RKO (cell line): Measurements from ENCODE around the gene NARF.
"Not testable (repeated sequence)": the region's sequence is repeated elsewhere in the genome, so short reads cannot be mapped to it uniquely, and the experiment has no call there.

ENCODE experiments used
- DNase-seq: peaks from one replicate; pipeline ENCODE4 v3.0.0-alpha.2; 2016; ENCODE audit warnings: low spot score

Gene NARF

DNA sequence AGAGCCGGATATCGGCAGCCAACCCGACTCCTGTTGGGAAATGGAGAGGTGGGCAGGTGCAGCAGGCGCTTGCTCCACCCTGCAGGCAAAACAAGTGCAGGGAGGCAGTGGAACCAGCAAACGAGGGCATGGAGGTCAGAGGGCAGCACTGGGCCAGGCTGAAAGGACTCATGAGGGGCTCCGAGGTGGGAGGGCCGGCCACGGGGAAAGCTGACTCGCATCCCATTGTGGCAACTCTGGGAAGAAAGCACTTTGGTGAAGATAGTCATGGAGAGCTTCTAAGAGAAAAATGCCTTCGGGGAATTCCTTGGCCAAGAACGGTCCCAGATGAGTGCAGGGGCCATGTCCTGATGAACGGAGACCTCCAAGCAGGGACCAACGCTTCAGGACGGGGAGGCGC lies 12.4 kb upstream of the NARF start:
- DNase-seq, result no peak

DNA sequence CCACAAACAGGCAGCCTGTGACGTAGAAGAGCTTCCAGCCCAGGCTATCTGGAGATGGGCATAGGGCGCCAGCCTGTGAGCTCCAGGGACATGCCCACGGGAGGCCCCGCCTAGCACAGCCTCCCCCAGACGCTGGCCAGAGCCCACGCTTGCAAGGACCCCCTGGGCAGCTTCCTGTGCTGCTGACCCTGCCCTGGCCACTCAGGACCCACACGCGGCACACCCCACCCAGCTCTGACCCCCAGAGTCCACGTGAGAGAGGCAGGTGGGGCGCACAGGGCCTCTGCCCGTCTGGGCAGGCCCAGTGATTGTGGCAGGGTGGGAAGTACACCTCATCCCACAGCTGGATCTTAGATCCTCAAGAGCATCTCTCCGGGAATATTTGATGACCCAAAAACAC lies 11.9 kb upstream of the NARF start:
- no peak for DNase-seq

DNA sequence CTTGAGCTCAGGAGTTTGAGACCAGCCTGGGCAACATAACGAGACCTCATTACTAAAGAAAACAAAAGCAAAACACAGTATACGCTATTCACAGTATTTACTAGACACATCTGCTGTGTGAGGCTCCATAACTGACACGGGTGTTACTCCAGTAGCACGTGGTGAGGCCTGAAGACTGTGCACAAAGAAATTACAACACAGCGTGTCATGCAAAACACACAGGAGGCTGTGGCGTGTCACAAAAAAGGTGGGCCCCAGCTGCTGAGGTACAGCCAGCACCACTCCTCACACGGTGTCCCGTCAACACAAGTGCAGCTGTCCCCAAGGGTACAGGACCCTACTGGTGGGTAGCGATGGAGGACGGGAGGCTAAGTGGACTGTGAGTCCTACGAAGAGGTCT lies 10.7 kb upstream of the NARF start:
- no peak for DNase-seq

DNA sequence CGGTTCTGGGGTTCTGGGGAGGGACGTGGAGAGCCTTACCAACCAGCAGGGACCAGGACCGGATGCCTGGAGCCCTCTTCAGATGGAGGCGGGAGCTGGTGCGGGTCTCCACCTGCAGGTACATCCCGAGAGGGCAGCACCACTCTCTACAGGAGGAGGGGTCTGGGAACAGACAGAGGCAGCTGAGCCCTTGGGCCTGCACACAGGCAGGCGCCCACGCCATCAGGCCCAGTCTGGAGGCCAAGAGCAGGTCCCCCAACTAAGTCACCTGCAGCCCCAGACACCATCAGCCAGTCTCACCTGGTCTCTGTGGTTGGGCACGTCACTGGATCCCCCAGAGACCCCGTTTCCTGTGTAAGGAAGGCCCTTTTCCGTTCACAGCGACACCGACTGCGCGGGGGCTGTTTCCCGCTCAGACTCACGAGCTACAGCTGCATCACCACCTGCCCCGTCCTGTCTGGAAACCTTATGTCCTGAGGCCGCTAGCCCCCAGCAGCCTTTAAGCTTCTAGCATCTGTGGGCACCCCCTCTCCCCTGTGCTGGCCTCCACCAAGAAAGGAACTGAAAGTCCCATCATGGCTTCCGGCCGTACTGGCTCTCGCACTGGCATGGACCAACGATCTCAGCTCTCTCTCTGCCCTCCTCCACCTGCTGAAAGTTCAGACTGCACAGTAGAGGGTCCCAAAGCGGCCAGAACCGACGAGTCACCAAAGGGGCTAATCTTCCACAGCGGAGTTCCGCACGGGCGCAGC lies 9.2 kb upstream of the NARF start:
- DNase-seq, result no peak

DNA sequence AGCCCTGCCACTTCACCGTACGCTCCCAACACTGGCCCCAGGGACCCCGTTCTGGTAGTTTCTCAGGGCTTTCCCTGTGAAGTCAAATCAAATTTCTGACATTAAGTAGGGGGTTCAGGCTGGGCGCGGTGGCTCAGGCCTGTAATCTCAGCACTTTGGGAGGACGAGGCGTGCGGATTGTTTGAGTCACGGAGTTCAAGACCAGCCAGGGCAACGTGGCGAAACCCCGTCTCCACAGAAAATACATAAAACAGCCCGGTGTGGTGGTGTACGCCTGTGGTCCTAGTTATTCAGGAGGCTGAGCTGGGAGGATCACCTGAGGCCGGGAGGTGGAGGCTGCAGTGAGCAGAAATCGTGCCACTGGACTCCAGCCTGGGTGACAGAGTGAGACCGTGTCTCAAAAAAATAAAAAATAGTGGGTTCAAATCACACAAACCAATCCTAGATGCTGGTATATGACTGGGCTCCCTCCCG lies 8.6 kb upstream of the NARF start:
- peak; percentile 25 for DNase-seq

DNA sequence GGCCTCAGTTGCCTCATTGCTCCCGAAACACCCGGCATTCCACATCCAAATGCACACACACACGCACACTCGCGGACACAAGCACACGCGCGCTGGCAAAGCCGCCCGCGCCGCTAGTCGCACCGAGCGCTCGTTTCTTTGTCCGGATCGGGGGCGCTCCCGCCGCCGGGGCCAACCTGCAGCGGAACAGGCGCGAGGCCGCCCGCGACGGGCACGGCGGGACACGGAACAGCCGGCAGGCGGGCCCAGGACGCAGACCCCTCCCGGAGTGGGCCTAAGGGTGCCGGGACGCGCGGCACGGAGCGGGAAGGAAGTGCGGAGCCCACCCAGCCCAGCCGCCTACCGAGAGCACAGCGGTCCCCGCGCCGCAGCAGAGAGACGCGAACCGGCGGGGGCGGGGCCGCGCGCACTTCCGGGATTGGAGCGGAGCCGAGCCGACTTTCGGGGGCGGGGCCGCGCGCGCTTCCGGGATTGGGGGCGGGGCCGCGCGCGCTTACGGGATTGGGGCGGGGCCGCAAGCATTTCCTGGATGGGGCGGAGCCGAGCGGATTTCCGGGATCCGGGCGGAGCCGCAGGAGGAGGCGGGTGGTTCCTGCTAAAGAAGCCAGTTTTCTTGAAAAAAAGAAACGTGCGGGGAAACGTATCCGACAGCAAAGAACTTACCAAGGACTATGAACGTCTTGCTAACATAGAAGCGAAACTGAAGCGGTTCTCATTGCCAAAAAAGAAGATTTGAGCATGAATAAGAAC lies 8.0 kb upstream of the NARF start, which contains the start of gene CYBC1:
Gene CYBC1, minus strand, starts transcription at position 396 of the 750 bp plus-strand sequence. CDS start 1,498 bp downstream, outside the sequence.
- DNase-seq, result peak; percentile 91

DNA sequence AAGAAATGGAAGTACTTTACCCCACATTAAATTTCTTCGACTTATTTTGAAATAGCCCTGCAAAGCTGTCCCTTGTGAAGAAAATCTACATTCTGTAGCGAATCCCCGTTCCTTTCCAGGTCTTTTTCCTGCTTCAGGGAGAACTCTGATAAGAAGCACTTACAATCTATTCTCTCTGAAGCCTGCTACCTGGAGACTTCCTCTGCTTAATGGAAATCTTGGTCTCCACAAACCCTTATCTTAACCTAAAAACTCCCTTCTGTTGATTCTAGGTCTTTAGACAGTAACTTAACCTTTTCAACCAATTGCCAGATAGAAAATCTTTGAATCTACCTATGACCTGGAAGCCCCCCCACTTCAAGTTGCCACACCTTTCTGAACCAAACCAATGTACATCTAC lies 6.4 kb upstream of the NARF start:
- no peak for DNase-seq

DNA sequence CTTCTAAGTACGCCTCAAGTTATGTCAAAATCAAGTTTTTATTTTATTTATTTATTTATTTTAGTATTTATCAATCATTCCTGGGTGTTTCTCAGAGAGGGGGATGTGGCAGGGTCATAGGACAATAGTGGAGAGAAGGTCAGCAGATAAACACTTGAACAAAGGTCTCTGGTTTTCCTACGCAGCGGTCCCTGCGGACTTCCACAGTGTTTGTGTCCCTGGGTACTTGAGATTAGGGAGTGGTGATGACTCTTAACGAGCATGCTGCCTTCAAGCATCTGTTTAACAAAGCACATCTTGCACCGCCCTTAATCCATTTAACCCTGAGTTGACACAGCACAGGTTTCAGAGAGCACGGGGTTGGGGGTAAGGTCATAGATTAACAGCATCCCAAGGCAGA lies 5.4 kb upstream of the NARF start:
- DNase-seq, result not testable (repeated sequence)

DNA sequence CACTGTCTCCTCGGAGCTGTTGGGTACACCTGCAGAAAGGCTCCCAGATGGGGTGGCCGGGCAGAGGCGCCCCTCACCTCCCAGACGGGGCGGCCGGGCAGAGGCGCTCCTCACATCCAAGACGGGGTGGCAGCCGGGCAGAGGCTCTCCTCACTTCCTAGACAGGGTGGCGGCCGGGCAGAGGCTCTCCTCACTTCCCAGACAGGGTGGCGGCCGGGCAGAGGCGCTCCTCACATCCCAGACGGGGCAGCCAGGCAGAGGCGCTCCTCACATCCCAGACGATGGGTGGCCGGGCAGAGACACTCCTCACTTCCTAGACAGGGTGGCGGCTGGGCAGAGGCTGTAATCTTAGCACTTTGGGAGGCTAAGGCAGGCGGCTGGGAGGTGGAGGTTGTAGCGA lies 4.8 kb upstream of the NARF start:
- not testable (repeated sequence) for DNase-seq

DNA sequence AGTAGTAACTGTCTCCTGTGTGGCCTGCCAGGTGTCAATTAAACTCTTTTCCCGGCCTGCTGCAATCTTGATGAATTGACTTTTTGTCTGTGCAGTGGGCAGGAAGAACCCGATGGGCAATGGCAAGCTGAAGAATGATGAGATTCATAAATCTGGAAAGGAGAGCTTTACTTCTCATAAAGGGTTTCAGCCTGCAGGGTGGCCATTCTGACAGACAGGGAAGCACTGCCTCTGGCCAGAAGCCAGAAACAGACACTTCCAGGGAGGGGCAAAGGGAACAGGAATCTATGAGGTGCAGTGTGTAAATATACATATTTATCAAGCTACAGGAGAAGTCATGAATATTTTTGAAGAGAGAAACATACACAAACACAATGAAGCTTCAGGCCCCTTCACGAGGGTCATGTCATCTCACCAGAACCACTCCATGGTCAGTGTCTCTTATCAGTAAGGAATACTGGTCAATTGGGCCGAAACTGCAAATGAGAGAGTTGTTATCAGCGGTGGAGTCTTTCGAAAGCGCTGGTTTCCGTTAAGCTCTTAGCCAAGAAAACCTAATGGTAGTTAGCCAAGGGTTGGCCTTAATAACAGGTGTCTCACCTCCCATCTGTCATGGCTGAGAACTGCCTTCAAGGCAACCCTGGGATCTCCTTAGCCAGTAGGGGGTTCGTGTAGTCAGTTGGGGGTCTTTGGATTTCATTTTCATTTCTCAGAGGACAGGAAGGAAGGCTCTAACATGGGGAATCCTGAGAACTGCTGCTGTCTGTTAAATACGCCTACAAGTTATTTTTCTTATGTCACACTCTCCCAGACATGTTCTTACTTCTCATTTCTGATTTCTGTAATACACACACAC lies 1.2 kb upstream of the NARF start:
- DNase-seq, result no peak

DNA sequence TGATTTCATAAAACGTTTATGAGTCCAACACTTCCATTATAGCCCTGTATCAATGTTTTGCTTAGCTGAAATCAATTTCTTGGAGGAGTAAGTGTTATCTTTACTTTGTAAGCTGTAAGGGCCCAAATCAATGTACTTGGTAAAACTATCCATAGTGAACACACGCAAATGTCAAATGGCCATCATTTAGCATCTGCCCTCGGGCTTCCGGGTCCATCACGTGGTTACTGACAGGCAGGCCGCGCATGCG lies 687 bp upstream of the NARF start:
- no peak for DNase-seq

DNA sequence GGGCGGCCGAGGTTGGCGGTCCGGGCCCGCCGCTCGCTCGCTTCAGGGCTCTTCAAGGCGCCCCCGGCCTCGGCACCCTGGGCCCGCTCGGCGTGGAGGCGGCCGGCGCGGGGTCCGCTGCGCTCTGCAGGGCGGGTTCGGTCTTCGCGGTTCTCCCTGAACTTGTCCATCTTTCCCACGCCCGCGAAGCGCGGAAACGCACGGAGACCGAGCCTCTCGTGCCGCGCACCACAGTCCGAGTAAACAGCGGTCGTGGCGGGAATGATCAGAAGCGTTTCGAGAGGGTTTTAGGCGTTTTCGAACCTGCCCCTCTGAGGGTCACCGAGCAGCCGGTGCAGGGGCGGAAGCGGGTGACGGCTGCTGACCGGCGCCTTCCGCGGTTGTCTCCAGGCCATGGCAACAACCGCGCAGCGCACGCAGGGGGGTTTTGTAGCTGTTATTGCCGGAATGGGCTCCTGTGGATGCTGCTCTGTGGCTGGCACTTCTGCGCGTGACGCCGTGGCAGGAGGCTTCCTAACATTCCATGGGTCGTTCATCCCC lies 414 bp downstream of the NARF start:
- DNase-seq, result peak; percentile 56

DNA sequence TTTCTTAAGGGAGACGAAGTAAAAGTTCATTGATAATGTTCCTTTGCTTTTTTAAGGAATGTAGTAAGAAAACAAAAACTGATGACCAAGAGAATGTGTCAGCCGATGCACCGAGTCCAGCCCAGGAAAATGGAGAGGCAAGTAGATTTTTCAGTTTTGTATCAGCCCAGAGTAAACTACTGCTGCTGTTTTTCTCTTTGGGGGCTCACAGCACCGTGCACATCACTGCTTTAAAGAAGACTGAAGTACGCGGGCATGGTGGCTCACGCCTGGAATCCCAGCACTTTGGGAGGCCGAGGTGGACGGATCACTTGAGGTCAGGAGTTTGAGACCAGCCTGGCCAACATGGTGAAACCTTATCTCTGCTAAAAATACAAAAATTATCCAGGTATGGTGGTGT lies 1.4 kb downstream of the NARF start:
- not testable (repeated sequence) for DNase-seq

DNA sequence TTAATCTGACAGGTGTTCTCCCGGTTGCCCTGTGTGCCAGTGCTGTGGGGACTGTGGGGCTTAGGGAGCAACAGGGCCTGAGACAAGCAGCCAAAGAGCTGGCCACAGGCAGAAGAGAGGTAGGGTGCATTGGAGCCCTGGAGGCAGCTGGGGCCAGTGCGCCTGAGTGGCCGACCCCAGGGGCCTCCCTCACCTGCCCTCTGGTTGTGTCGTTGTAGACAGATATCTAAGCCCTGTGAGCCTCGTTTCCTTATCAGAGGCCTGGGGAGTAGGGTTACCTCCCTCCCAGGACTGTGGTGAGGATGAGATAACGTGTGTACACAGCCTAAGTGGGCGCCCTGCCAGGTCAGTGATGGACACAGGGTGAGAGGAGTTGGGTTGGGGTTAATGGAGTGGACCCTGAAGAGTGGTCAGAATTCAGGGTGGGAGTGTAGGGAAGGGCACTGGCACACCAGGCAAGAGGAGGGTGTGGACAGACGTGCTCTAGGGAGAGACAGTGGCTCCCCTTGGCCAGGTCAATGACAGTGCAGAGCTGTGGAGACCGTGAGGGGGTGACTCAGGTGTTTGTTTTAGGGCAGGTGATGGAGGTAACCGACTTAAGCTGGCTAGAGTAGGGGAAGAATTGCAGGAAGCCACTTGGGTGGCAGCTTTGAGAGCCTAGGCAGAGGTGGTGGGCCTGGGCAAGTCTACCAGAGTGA lies 3.4 kb downstream of the NARF start:
- no peak for DNase-seq

DNA sequence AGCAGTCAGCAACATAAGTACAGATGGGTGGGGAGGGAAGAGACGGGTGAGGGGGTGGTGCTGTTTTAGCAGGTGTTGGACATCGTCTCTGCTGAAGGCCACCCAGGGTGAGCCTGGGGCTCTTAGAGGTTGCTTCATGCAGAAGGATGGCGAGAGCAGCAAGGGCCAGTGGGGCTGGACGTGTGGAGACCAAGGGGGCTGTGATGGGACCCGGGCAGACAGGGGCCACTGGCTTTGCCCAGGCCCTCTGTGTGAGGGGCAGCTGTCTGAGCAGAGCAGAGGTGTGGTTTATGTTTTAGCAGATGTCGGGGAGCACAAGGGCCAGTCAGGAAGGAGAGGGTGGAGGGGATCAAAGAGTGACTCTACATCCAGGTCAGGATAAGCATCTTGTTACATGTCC lies 4.8 kb downstream of the NARF start:
- DNase-seq, result no peak

DNA sequence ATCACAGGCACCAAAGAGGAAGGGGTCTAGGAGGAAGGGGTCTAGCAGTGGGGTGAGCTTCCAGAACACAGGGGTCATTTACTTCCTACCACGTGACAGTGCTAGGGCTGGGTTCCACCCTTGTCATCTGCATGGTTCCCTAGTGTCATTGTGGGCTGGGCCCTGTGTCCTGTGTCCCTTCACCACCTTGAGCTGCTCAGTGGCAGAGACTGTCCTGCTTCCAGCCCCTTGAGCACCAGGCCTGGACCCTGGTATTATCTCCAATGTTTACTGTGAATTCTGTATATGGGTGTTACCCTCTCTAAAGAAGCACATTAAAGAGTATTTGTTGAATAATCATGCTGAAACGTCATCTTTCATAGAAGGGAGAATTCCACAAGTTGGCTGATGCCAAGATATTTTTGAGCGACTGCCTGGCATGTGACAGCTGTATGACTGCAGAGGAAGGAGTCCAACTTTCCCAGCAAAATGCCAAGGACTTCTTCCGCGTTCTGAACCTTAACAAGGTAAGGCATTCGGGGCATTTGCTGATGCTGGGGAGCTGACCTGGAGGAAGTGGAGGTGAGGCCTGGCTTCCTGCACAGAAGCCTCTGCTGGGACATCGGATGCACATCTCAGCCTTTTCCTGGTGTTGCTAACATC lies 5.5 kb downstream of the NARF start:
- DNase-seq, result no peak

DNA sequence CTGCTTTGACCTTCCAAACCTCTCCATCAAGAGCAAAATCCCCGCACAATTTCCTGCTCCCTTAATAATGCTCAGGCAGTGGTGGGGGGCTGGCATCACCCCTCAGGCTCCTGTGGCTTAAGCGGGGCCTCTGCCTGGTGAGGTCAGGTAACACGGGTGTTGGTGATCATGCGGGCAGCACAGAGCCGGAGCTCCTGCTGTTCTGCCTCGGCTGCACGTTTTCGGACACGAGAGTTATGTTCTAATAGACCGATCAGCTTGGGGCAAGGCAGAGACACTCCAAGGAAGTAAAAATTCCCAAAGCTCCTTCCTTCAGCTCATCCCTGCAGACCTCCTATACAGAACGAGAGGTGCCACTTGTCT lies 6.0 kb downstream of the NARF start:
- no peak for DNase-seq

DNA sequence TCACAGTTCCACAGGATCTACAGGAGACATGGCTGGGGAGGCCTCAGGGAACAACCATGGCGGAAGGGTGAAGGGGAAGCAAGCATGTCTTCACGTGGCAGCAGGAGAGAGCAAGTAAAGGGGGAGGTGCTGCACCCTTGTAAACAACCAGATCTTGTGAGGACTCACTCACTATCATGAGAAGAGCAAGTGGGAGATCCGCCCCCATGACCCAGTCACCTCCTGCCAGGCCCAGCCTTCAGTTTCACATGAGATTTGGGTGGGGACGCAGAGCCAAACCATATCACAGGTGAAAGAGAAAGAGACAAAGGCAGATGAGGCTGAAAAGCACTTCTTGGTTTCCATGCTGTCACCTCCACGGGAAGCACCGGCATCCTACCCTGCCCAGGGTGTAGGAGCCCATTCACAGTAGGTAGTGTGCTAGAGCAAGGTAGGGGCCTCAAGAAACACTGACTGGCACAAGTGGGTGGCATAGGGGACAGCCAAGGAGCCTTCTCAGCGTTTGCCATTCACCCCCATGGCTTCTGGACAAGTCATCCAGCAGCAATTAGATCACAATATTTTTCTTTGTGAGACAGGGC lies 6.6 kb downstream of the NARF start:
- DNase-seq, result no peak

DNA sequence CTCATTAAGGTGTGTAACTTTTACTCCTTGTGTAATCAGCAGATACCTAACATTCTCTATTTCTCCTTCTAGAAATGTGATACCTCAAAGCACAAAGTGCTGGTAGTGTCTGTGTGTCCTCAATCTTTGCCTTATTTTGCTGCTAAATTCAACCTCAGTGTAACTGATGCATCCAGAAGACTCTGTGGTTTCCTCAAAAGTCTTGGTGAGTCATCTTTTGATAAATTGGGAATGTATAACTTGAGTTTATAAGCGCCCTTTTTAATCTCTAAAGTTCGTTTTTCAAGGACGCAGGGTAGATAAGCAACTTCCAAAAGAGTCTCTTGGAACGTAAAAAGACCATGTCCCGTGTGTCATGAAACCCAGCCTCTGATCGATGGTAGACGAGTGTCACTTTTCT lies 10.2 kb downstream of the NARF start:
- DNase-seq, result no peak

DNA sequence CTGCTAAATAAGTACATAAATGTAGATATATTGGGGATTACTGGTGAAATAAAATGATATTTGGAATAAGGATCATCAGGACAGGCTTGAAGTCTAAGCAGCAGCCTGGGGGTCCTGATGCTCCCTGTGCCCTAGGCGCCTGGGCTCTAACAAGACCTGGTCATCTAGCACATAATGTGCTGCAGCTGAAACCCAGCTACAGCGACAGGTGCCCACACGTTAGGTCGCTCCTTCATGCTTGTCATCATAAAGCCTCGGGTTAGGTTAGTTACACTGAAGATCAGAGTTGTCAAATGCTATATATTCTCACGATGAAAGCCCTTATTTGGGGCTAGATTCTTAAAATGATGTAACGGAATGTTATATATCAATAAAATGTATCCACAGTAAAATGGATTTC lies 11.5 kb downstream of the NARF start:
- DNase-seq, result no peak
